Left forelimb (tissue), 1 donor: Measurements from ENCODE around the gene PHF2.

ENCODE experiments used
- DNase-seq: peaks from one replicate; pipeline ENCODE4 v3.0.0-alpha.2; 2018; ENCODE audit warnings: low spot score

PHF2 gene

GRCh38 chr9:93568169-93568568 is 8.2 kb upstream of the PHF2 start:
- DNase-seq = no peak

- no peak for DNase-seq
Measured at GRCh38 chr9:93569621-93570174, 6.7 kb upstream of the PHF2 start.

DNA sequence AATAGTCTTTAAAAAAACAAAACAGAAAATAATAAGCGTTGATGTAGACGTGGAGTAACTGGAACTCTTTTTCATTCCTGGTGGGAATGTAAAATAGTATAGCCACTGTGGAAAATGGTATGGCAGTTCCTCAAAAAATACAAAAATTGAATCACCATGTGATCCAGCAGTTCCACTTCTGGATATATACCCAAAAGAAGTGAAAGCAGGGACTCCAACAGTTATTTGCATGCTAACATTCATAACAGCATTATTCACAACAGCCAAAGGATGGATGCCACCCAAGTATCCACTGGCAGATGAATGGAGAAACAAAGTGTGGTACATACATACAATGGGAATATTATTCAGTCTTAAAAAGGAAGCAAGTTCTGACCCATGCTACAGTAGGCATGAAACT is 4.2 kb upstream of the PHF2 start:
- DNase-seq = no peak

DNA sequence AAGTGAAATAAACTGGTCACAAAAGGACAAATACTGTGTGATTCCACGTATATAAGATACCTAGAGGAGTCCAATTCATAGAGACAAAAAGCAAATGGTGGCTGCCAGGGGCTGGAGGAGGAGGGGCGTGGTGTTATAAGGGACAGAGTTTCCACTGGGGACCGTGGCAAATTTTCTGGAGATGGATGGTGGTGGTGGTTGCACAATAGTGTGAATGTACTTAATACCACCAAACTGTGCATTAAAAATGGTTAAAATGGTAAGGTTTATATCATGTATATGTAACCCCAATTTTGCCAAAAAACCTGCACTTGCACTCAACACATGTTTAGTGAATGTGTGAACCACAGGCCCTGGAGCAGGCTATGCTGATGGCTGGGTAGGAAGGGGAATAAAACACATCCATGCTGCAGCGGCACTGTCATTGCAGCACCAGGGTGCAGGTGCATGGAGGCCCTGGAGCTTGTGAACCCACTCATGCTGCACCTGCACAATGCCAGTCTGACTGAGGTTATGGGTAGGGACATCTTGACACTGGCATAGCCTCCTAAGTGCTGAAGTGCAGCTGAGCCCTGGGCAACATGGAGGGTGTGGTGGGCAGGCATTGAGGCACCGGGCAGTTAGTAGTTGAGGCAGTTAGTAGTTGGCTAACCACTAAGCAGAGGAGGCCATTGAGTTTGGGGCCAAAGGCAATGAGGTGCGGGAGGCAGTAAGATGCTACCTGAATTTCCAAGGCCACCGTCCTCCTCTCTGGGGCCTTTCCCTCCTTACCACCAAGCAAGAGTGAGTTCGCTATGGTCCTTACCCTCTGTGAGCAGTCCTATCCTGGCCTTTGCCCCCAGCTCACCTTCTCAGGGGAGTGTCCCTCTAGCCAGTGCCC is 3.5 kb upstream of the PHF2 start:
- no peak for DNase-seq

- DNase-seq = no peak
Measured at GRCh38 chr9:93573516-93573828, 2.9 kb upstream of the PHF2 start.

GRCh38 chr9:93574091-93574899 is 2.1 kb upstream of the PHF2 start:
- no peak for DNase-seq

GRCh38 chr9:93574900-93575795 is 1.2 kb upstream of the PHF2 start:
- peak; percentile 51 for DNase-seq

- peak; percentile 76 for DNase-seq
Measured at GRCh38 chr9:93575796-93576257, 557 bp upstream of the PHF2 start.

DNA sequence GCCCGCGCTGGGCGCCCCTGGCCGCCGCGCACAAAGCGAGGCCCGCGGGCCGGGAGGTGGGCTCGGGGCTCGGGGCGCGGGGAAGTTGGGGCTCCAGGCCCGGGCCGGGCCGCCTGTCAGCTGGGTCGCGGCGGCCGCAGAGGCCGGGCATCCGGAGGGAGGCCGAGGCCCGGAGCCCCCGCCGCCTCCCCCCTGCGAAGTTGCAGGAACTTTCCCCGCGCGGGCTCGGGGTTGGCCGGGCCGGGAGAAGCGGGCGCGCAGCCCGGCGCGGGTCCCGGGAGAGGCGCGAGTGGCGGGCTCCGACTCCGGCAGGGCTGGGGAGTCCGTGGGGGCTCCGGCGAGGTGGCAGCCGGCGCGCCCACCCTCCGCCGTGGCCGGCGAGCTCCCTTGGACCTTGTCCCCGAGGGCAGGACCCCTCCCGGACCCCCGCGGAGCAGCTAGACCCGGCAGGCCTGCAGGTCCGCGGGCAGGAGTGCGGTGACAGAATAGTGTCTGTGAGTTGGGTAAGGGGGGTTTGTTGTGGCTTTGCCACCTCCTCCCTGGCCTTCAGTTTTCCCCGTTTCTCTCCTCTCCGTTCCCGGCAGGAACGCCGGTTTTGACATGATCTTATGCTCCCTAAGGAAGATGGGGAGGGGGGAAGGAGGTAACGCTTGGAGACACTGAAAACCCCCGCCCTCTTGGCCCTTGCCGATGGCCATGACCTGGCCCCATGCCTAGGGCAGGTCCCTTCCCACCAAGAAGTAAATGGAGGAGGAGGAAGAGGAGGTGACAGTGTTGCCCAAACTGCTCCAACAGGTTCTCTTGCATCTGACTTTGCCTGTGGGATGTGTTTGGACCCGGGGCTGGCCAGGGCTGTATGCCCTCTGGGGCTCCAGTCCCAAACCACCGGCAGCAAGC is 942 bp downstream of the PHF2 start:
- DNase-seq = no peak

GRCh38 chr9:93577975-93578682 is 1.7 kb downstream of the PHF2 start:
- no peak for DNase-seq

- DNase-seq = no peak
Measured at GRCh38 chr9:93578844-93579243, 2.5 kb downstream of the PHF2 start.

DNA sequence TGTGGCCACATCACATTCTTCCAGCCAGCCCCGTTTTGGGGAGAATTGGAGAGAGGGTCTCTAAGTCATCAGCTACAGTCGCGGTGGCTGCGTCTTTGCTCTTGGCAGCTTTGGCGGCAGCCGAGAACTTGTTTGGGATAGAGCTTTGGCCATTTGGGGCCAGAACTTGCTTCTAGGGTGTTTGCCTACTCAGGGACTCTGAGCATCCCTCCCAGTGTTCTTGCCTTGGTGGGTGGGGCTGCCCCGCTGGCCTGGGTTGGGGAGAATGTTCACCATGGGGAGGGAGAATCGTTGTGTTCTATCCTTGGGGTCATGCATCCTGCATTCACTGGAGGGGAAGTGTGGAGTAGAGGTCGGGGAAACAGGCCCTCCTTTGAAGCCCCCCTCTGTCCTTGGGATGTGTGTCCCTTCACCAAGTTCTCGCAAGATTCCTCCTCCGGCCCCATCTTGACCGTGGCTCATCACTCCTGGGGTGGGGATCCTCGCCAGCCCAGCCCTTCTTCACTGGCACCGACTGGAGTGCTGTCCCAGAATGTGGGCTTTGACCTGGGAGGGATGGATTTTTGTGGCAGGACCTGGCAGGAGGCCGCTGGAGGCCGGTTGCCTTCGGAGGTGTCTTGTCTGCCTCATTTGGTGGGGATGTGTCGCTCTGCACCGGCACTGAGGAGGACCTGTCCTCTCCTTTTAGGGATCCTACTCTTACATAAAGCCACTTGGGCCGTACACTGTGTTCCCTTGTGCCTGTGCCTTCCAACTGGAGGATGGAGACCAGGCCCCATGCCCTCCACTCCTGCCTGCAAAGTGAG is 3.5 kb downstream of the PHF2 start:
- peak; percentile 51 for DNase-seq

DNA sequence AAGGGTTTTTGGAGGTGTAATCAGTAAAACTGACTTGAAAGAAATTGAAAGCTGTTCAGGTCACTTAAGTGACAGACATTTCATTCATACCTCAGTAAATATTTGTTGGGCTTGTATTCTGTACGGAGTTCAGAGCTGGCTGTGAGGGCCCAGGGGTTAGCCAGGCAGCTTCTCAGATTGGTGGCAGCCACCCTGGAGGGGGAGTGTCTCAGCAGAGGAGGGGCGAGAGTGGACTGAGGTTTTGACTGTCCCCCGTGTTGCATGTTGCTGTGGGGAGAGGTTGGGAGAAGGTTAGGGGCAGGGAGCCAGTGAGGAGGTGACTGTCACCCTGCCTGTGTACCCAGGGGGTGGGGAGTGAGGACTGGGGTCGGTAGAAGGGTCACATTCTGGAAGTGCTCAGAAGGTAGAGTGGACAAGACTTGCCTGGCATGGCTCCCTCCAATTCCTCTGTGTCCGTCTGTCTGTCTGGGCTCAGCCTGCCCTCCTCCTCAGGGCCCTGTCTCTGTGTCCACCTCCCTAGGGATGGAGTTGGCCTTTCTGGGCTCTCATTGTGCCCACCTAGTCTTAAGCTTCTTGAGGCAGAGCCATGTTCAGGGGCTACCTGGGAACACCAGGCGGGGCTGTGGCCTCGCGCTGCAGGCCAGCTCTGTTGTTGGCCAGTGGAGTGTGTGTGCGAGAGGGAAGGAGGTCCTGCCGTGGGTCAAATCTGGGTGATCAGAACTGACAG is 4.4 kb downstream of the PHF2 start:
- peak; percentile 56 for DNase-seq

DNA sequence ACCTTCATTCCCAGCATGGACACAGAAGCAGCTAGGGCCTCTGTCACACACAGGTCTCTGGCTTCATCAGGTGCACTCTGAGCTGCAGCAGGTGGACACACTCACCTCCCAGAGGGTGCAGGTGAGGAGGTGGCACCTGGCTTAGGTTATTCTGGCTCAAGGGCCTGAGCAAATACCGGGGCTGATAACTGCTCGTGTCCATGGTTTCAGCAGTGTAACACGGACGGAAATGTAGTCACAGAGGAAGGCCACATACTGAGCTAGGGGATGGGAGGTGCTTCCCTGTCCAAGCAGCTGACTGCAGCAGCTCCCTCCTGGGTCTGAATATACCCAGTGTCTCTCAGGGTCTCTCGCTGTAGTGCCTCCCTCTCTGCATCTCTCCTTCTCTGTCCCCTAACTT is 5.7 kb downstream of the PHF2 start:
- DNase-seq = no peak

DNA sequence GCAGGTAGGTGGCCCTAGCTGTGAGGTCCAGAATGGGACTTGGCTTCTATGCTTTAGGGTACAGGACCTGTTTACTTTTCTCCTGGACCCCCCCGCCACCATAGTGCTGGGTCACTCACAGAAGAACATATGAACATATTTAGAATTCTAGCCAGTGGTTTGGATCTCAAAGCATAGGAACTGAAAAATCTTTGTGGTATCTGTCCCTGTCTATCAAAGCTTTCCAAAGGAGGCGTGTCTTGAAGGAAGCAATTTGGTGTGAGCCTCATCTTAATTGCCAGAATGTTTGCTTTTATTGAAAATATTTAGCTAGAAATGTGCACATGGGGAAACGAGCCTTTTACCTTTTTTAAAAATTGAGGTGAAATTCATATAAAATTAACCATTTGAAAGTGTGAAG is 6.2 kb downstream of the PHF2 start:
- no peak for DNase-seq

DNA sequence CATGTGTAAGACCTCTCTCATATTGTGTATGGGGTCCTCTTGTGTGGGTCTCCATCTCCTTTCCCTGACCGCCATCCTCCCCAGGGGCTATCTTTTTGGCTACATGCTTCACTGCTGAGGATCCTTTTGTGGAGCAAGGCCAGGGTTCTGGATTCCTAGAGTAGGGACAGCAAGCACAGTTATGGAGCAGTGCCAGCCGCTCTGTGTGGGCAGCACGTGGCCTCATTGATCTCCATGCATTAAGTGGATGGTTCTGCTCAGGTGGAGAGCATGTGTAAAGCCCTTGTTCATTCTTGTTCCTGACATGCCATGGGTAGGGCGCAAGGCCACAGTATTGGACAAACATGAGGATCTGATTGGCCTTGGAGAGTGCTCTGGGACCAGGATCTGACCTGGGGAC is 8.9 kb downstream of the PHF2 start:
- DNase-seq = no peak

- DNase-seq = no peak
Measured at GRCh38 chr9:93585695-93586094, 9.3 kb downstream of the PHF2 start.

DNA sequence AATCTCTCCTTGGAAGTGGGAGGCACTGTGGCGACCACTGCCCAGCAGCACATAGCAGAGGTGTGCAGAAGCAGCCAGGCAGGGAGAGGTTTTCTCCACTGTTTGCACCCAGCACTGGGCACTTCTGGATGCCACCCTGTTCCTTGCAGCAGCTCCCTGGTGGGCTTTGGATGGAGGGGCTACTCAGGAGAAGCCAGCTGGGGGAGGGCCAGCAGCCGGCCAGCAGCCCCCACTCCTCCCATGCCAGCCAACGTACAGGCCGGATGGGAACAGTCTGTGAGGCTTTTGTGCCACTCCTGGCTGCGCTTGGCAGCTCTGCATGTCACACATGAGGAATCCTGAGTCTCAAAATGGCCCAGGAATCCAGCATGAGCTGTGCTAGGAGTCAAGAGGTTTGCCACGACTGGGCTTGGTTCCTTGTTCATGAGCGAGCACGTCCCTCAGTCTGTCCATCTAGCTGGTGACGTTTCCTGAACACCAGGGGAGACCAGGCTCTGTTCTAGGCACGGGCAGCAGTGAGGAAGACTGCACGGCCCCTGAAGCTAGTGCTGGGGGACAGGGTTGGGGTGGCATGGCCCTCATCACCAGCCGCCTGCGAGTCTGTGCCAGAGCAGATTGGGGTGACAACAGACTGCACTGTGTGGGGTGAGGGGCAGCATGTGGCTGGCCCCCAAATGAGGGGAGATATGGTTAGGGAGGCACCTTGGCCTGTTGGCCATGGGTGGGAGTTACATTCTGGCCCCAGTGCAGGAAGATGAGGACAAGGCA is 10.1 kb downstream of the PHF2 start:
- no peak for DNase-seq
